ENCODE data around the gene HGFAC. TPM values are rescaled to one million over a fixed set of nuclear protein-coding genes. Genes with fewer than 3 reads are reported as not detected.

HGFAC gene
- total RNA-seq, 1 donor from 2014 or later: 1.2 TPM

GRCh38 chr4:3497523-3498389, 56.0 kb downstream of the HGFAC start:
- peaks cover under 1% of the 10 kb centered on the region for H3K4me1 ChIP-seq
- no peak for ATAC-seq
- H3K36me3 ChIP-seq: peaks cover 7% of the 10 kb centered on the region
- no peak overlapping the region for H3K27ac ChIP-seq
- H3K27me3 ChIP-seq: peaks cover 20% of the 10 kb centered on the region
- no peak overlapping the region for H3K4me3 ChIP-seq
- intact Hi-C loops (cut with DNase I): no loop called here
- TF ChIP-seq, protein P1, sequence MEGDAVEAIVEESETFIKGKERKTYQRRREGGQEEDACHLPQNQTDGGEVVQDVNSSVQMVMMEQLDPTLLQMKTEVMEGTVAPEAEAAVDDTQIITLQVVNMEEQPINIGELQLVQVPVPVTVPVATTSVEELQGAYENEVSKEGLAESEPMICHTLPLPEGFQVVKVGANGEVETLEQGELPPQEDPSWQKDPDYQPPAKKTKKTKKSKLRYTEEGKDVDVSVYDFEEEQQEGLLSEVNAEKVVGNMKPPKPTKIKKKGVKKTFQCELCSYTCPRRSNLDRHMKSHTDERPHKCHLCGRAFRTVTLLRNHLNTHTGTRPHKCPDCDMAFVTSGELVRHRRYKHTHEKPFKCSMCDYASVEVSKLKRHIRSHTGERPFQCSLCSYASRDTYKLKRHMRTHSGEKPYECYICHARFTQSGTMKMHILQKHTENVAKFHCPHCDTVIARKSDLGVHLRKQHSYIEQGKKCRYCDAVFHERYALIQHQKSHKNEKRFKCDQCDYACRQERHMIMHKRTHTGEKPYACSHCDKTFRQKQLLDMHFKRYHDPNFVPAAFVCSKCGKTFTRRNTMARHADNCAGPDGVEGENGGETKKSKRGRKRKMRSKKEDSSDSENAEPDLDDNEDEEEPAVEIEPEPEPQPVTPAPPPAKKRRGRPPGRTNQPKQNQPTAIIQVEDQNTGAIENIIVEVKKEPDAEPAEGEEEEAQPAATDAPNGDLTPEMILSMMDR (IDR thresholded peaks at IDR 0.05): no peak
- no peaks in the 10 kb centered on the region for H3K9me3 ChIP-seq
- no peak for DNase-seq

DNA sequence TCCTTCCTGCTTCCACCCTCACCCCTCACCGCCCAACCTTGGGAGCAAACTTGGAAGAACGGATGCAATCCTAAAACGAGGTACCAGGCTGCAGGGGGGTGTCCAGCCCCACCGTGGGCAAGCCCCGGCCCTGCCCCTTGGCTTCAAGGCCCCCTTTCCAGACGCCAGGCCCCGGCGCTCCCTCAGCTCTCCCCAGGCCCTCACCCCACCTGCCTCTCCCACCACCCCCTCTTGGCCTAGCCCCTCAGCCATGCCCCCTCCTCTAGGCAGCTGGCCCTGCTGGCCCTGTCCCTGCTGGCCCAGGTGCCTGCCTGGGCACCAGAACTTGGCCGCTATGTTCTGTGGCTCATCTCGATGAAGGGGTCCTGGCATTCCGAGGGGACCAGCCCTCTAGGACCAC, 56.6 kb downstream of the HGFAC start:
- Histone ChIP-seq H3K9me3 (no peaks in the 10 kb centered on the region), H3K4me1 (peaks cover 4% of the 10 kb centered on the region), H3K4me3 (no peak overlapping the region), H3K27me3 (peaks cover 14% of the 10 kb centered on the region), H3K27ac (no peak overlapping the region), H3K36me3 (peaks cover 8% of the 10 kb centered on the region)
- TF ChIP-seq, protein P1 (IDR thresholded peaks at IDR 0.05): no peak
- DNase-seq (no peak), ATAC-seq (no peak)
- intact Hi-C loops (cut with DNase I): no loop called here

Other genes with a start within 250 kb of the HGFAC start
- gene MSANTD1, start 192.8 kb upstream of the HGFAC start, total RNA-seq: 1.0 TPM
- gene RGS12, start 148.9 kb upstream of the HGFAC start, total RNA-seq: 58.2 TPM
- 3.6 TPM for gene DOK7, start 21.3 kb downstream of the HGFAC start, total RNA-seq
- 195 TPM for gene LRPAP1, start 90.5 kb downstream of the HGFAC start, total RNA-seq